Regular cardiac myocyte (primary cell): Measurements from ENCODE around the gene TIMELESS. TPM values are rescaled to one million over a fixed set of nuclear protein-coding genes. Genes with fewer than 3 reads are reported as not detected.

ENCODE experiments used
- total RNA-seq: library from RNA; depleted of rRNA; stranded (reverse); fragments of >200 nt; gene quantifications from 2 replicates; pipeline ENCODE4 v1.2.3, GENCODE V29; 2014

Gene TIMELESS
- total RNA-seq: 4.5 and 33.4 TPM in 2 replicates

DNA sequence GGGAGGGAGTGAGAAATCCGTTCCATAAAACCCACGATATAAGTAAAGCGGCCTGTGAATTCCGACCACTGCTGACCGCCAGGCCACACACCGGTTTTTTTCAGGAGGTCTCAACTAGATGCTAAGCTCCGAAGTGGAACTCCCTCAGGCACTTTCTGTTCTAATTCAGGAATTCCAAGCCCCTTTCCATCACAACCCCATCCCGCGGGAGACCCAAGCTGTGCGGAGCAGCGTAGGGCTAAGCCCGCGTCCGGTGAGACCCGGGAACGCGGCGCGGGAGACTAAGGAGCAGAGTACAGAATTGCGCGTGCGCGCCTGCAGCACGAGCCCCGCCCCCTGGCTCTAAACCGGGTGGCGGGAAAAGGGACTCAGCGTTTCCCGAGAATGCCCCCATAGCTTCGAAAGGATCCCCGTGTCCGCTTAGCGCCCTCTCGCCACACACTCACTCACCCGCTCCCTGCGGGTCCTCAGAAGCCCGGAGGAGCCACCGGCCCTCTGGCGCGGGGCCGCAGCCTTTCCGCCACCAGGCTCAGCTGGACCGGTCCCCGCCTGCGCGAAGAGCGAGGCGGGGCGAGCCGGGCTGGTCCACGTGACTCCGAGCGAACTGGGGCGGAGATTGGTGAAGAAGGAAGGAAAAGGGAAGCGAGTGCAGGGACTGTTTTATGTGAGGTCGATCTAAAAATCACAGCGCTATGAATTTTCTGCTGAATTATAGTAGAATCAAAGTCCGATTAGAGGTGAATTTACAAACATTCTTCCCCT lies at the start of gene TIMELESS:
TSS of gene TIMELESS (minus strand) at position 567 of the 762 bp plus-strand sequence. CDS start 15,256 bp downstream, outside the sequence.

GRCh38 chr12:56488041-56488955 lies 39.1 kb upstream of the TIMELESS start, which contains the start of gene GLS2:
GLS2 (minus strand) TSS chr12:56488161; CDS start chr12:56488118, 43 bp downstream.

DNA sequence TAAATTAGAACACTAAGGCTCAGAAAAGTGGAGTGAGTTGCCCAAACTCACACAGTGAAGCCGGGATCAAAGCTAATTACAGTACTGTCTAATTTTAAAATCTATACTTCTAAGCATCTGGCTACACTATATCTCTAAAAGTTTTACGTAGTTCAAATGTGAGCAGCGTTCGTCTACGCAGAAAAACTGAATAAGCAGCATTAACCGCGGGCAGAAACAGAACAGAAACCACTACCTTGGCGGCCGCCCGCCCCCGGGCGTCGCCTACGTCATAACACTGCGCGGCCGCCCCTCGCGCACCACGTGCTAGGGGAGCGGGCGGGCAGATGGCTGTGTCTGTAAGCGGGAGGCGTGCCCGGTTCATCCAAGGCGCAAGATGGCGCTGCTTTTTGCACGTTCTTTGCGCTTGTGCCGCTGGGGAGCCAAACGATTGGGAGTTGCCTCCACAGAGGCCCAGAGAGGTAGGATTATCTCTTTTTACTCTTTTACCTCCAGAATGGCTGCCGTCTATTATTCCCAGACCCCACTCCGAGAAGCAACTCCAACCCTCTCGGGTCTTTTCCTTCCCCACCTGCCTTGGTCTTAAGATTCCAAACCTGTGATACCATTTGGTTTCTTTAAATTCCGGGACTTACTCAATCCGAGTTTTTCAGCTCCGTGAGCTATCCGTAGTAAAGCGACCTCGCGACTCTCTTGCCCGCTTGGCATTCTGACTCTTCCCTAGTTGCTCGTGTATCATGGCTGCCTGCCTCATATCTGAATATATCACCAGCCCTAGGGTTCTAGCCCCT lies 19.2 kb upstream of the TIMELESS start, which contains the start of gene SPRYD4:
TSS of gene SPRYD4 (plus strand) at position 363 of the 791 bp plus-strand sequence. CDS start at position 377, 14 bp downstream.

DNA sequence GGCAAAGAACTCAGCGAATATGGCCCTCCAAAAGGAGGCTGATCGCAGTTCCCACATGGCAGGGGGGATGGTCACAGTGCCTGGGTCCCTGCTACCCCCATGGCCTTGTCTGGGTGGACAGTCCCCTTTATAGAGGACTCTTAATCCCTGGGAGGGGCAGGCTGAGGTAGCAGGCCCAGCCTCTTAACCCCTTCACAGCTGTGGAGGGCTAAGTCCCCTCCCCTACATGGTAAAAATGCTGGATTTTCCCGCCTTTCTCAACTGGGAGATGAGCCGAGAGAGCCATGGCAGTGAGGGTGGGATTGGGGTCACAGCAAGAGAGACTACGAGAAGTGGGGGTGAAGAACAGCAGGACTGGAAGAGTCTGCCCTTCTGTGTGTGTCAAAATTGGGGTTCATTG lies 5.3 kb upstream of the TIMELESS start, which contains the start of gene MIP:
TSS of gene MIP (minus strand) at position 101 of the 400 bp plus-strand sequence. CDS start at position 57, 44 bp downstream.

Other genes starting within 250 kb of the TIMELESS start
- gene RNF41, start 227.5 kb downstream of the TIMELESS start, total RNA-seq: 99.3 and 165 TPM in 2 replicates
- 20.9 and 28.8 TPM in 2 replicates for gene NABP2, start 225.1 kb downstream of the TIMELESS start, total RNA-seq
- gene SLC39A5, start 219.4 kb downstream of the TIMELESS start, total RNA-seq: 0.85 TPM in 1 of 2 replicates, not detected in the other
- gene ANKRD52, start 191.0 kb downstream of the TIMELESS start, total RNA-seq: 14.7 and 18.0 TPM in 2 replicates
- 3.3 and 5.9 TPM in 2 replicates for gene COQ10A, start 182.5 kb downstream of the TIMELESS start, total RNA-seq
- 62.9 and 99.7 TPM in 2 replicates for gene CS, start 149.1 kb downstream of the TIMELESS start, total RNA-seq
- gene CNPY2, start 133.4 kb downstream of the TIMELESS start, total RNA-seq: 93.0 and 106 TPM in 2 replicates
- 10.0 and 27.3 TPM in 2 replicates for gene PAN2, start 115.4 kb downstream of the TIMELESS start, total RNA-seq
- gene IL23A, start 110.5 kb downstream of the TIMELESS start, total RNA-seq: 0.28 and 0.38 TPM in 2 replicates
- gene STAT2, start 89.3 kb downstream of the TIMELESS start, total RNA-seq: 105 and 295 TPM in 2 replicates
- not detected in 2 replicates for gene APOF, start 86.6 kb downstream of the TIMELESS start, total RNA-seq
- gene MIP, start 5.2 kb upstream of the TIMELESS start, total RNA-seq: 0.19 TPM in 1 of 2 replicates, not detected in the other
- 1.1 and 1.5 TPM in 2 replicates for gene SPRYD4, start 19.2 kb upstream of the TIMELESS start, total RNA-seq
- gene GLS2, start 38.7 kb upstream of the TIMELESS start, total RNA-seq: under 0.01 TPM in 1 of 2 replicates, not detected in the other
- 12.3 and 13.0 TPM in 2 replicates for gene RBMS2, start 72.4 kb upstream of the TIMELESS start, total RNA-seq
- gene BAZ2A, start 180.9 kb upstream of the TIMELESS start, total RNA-seq: 13.2 and 13.6 TPM in 2 replicates
- 386 and 740 TPM in 2 replicates for gene ATP5F1B, start 196.6 kb upstream of the TIMELESS start, total RNA-seq
- 56.7 and 164 TPM in 2 replicates for gene PTGES3, start 238.9 kb upstream of the TIMELESS start, total RNA-seq